Head of caudate nucleus (tissue), 42 donors: ENCODE data around the gene MBNL1.
A peak's percentile ranks its signal among the peaks of the same experiment; 100 is the strongest.
"Not testable (repeated sequence)": the region's sequence is repeated elsewhere in the genome, so short reads cannot be mapped to it uniquely, and the experiment has no call there.

Source experiments
- DNase-seq, 42 donors: peaks; one replicate each; pipeline versions ENCODE4 v3.0.0 to v3.0.0-alpha.2; 2020 to 2021; ENCODE audit warnings: mixed read lengths in 7 of 42
- intact Hi-C: fragments of 100-400 bp; cut with DNase I; formaldehyde crosslinking; loops from one replicate; pipeline ENCODE4 v1.15.0; 2022

Gene MBNL1

GRCh38 chr3:152355744-152356665, 87.3 kb downstream of the MBNL1 start:
- intact Hi-C loops, result no loop called here

GRCh38 chr3:152356870-152357276, 88.1 kb downstream of the MBNL1 start:
- DNase-seq, result no peak
- intact Hi-C loops, result no loop called here

More at GRCh38 chr3:152355744-152356665, 87.3 kb downstream of the MBNL1 start:
- DNase-seq, result no peak

DNA sequence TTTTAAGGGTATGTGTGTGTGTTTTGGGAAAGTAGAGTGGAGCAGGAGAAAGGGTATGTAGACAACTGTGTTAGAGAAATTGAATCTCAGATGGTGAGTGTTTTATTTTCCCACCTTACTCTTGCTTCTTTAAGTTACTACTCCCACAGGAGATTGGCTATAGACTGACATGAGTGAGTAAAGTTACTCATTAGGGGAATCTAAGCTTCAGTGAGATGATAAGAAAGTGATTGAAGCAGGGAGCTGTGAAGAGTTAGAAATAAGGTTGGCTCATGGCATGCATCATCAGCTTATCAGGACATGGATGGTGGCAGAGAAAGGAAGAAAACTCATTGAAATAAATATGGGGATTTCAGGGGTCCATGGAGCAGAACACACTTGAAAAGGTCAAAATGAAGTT, 88.9 kb downstream of the MBNL1 start:
- intact Hi-C loops, result no loop called here
- DNase-seq, result no peak

- DNase-seq, result no peak
- intact Hi-C loops, result no loop called here
Observed at GRCh38 chr3:152359385-152360248, 90.9 kb downstream of the MBNL1 start.

GRCh38 chr3:152360302-152360701, 91.6 kb downstream of the MBNL1 start:
- intact Hi-C loops, result no loop called here
- no peak for DNase-seq

- DNase-seq, result no peak
- intact Hi-C loops, result no loop called here
Observed at GRCh38 chr3:152360966-152361365, 92.2 kb downstream of the MBNL1 start.

DNA sequence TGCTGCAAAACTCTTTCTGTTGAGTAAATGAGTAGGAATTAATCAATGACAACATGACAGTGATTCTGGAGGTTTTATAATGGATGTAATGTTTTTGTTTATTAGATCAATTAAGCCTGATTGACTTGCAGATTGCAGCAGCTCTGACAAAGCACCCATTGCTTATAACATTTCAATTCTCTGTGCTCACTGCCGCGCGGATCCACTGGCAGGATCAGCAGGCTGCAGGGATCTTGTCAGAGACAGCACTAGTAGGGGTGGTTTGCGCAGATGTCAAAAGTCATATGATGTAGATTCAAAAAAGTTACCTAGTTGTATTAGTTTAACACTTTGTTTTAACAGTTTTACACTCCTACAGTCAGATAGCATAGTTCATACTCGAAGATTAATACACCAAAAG, 93.4 kb downstream of the MBNL1 start:
- intact Hi-C loops, result no loop called here
- peak; percentile 45 to 85 (median 68) for DNase-seq

- no peak for DNase-seq
- intact Hi-C loops, result no loop called here
Observed at GRCh38 chr3:152364237-152364636, 95.5 kb downstream of the MBNL1 start.

- no peak for DNase-seq
- intact Hi-C loops, result no loop called here
Observed at GRCh38 chr3:152365126-152365525, 96.4 kb downstream of the MBNL1 start.

GRCh38 chr3:152365766-152366593, 97.3 kb downstream of the MBNL1 start:
- intact Hi-C loops, result no loop called here
- peak in 2 of 42 donors; percentile 19 to 41 for DNase-seq

GRCh38 chr3:152367192-152367591, 98.5 kb downstream of the MBNL1 start:
- DNase-seq, intact Hi-C loops: not testable (repeated sequence)

DNA sequence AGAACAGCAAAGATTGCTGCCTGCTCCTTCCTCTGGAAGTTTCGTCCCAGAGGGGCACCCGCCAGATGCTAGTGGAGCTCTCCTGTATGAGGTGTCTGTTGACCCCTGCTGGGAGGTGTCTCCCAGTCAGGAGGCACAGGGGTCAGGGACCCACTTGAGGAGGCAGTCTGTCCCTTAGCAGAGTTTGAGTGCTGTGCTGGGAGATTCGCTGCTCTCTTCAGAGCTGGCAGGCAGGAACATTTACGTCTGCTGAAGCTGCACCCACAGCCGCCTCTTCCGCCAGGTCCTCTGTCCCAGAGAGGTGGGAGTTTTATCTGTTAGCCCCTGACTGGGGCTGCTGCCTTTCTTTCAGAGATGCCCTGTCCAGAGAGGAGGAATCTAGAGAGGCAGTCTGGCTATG, 103.9 kb downstream of the MBNL1 start:
- DNase-seq, intact Hi-C loops: not testable (repeated sequence)

GRCh38 chr3:152373379-152373778, 104.7 kb downstream of the MBNL1 start:
- intact Hi-C loops, result no loop called here
- DNase-seq, result peak in 11 of 42 donors; percentile 9 to 50 (median 32)

DNA sequence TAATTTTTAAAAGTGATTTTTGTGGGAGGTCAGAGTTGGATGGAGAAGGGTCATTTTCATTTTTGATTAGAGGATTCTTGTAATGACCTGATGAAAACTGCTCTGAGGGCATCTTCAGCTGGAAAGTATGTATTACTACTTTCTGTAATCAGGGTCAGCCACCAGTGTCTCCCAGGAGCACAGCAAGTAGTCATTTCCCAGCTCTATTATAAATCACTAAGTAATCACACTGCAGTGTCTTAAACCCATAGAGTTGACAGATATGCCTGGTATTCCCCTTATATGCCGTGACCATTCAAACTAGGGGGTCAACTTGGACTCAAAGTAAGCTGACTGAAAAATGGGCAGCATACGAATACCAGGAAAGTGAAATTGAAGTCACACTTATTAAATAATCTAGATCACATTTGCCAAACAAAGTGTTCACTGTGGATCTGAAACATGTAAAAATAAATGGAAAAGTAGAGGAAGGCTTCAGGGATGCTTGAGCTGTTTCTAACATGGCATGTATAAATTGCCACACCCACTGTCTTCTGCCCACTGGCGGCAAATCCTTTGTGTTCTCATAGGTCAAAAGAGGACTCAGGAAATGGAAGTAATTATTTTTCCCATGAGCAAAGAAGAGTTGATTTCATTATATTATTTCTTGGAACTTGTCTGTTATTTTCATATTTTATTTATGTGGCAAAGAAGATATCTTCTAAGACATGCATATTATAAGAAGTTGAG, 105.7 kb downstream of the MBNL1 start:
- no peak for DNase-seq
- intact Hi-C loops, result no loop called here

- intact Hi-C loops, result no loop called here
- DNase-seq, result no peak
Observed at GRCh38 chr3:152375546-152375945, 106.8 kb downstream of the MBNL1 start.

DNA sequence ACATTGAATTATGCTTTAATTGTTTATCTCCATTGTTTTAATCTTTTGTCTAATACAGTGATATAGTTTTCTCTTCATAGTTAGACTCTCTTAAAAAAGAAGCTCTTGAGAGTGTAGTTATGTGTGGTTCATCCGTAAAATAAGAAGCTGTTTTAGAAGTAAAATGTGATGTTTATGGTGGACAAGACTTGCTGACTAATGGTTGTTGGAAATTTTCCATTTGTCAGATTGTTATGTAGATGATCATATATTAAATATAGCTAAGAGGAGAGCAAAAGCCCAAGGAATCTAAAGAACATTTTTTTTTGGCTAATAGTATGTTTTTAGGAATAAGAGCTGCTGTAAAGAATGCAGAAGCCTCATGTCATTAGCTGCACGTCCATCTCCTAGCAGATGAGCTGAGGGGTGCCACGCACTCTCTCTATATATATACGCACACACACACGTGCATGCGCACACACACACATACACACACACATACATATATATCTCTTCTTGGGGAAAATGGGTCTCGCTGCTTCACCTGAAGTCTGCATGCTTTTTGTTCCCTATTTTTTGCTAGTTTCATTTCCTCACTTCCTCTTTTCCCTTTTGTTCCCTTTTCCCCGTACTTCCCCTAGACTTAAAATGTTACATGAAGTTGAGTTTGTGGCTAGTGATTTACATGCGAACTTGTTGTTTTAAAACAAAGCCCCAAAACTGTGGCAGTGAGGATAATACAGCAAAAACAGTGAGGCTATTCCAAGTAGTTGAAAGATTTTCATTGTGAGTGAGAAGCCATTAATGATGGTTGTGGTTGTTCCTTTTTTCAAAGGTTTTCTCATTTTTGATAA, 107.8 kb downstream of the MBNL1 start:
- peak in 7 of 42 donors; percentile 14 to 44 (median 41) for DNase-seq
- intact Hi-C loops, result no loop called here

DNA sequence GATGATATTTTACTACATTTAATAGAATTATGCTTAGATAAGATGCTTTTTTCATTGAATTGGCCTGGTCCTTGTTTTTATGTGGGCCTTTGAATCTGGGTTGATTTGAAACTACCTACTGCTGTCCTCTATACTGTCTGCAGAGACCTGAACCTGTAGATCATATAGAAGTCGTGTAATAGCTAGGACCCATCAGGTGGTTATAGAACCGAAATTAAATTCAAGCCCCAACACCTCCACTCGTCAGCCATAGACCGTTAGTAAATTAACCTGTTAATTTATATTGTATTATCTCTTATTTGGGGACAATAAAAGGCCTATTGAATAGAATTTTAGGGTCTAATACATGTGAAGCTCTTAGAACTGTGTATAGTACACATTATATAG, 108.4 kb downstream of the MBNL1 start:
- no peak for DNase-seq
- intact Hi-C loops, result no loop called here
